Embryonic facial prominence (tissue), 1 donor: ENCODE results near the gene SAXO2.
"Not testable (repeated sequence)": the region's sequence is repeated elsewhere in the genome, so short reads cannot be mapped to it uniquely, and the experiment has no call there.

Source experiments
- DNase-seq: peaks from one replicate; pipeline ENCODE4 v3.0.0-alpha.2; 2016; ENCODE audit errors: extremely low spot score

Gene SAXO2

DNA sequence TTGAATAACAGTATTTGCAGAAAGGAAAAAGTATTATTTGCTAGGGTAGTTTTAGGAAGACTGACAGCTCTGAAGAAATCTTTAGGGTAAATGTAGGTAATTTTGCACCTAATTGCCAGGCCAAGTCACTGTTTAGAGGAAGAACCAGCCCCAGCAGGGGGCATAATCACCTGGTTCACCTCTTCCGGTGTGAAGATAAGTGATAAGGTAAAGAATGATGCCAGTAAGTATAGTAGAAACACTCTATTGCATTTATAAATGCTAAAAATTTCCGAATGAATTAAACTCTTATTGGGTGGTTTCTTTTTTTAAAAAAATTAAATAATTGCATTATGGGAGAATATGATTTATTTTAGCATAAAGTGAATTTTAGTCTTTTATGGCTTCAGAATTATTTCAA is 21.8 kb downstream of the SAXO2 start:
- not testable (repeated sequence) for DNase-seq

DNA sequence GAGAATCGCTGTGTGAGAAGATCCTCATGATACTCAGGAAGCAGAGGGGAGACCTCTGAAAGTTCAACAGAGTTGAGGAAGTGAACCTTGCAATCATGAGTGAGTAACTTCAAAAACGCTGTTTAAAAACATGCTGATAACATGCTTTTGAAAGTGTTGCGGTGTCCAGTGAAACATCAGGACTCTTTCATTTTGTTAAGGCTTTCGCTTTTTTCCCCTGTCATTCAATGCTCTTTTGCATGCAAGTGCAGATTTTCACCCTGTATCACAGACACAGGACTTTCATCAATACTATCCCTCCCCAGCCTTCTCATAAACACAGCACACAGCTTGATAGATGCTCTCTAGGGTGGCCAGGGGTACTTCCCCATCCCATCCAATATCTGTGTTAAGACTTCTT is 23.9 kb downstream of the SAXO2 start:
- DNase-seq, result not testable (repeated sequence)

DNA sequence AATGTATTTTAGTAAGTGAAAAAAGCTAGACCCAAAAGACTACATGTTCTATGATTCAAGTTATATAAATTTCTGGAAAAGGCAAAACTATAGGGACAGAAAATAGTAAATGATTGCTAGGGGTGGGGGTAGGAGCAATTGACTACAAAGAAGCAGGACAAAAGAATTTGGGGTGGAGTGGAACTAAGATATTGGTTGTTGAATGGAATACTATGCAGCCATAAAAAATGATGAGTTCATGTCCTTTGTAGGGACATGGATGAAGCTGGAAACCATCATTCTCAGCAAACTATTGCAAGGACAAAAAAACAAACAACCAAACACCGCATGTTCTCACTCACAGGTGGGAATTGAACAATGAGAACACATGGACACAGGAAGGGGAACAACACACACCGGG is 25.6 kb downstream of the SAXO2 start:
- not testable (repeated sequence) for DNase-seq

DNA sequence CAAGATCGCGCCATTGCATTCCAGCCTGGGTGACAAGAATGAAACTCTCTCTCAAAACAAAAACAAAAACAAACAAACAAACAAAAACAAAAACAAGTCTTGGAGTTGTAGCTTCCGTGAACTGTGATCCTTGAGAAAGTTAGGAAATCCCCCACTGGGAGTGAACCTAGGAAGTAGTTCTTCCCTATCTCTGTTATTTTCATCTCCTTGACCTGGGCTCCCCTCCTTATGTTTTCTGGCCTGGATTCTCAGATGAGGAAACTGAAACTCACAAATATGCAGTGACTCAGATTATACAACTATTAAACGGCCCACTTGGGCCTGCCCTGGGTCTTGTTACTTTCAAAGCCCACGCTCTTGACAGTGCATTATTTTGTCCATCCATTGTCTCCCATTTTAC is 29.7 kb downstream of the SAXO2 start:
- no peak for DNase-seq

DNA sequence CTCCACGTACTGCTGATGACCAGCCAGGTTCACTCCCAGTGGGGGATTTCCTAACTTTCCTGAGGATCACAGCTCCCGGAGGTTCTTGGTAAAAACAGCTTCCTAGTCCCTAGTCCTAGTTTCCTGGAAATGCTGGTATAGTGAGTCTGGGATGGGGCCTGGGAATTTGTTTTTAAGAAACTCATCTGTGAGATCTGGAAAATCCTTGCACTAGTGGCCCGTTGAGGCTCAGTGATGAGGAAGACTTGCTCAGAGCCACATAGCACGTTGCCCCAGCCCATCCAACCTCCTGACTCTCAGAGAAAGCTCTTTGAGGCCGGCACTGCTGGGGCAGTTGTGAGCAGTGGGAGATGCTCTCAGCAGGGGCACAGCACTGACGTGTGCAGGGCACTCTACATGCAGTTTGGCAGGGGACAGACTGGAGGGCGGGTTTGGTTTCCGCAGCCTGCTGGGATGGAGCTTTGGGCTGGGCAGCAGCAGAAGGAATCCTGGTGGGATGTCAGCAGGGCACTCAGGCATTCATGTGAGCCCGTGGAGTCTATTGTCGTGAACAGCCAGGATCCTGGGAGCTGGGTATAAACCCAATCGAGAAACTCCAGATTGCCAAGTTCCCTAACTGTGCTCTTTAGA is 31.6 kb downstream of the SAXO2 start:
- DNase-seq, result no peak

DNA sequence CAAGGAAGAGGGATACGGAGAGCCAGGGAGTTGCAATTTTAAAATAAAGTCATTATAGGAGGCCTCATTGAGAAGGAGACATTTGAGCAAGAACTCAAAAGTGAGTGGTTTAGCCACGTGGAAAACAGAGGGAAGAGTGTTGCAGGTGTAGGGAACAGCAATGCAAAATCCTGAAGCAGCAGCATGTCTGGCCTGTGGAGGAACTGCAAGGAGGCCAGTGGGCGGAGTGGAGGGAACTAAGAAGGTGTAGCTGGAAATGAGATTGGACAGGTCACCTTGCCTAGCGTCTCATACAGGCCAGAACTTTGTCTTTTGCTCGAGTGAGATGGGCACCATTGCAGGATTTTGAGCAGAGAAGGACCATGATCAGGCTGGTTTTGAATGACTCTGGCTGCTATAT is 34.9 kb downstream of the SAXO2 start:
- DNase-seq, result no peak

DNA sequence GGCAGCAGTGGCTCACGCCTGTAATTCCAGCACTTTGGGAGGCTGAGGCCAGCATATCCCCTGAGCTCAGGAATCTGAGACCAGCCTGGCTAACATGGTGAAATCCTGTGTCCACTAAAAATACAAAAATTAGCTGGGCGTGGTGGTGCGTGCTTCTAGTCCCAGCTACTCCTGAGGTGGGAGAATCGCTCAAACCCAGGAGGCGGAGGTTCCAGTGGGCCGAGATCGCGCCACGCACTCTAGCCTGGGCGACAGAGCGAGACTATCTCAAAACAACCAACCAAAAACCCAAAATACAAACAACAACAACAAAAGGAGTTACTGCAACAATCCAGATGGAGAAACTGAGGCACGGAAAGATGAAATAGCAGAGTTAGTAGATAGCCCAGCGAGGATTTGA is 35.4 kb downstream of the SAXO2 start:
- no peak for DNase-seq

DNA sequence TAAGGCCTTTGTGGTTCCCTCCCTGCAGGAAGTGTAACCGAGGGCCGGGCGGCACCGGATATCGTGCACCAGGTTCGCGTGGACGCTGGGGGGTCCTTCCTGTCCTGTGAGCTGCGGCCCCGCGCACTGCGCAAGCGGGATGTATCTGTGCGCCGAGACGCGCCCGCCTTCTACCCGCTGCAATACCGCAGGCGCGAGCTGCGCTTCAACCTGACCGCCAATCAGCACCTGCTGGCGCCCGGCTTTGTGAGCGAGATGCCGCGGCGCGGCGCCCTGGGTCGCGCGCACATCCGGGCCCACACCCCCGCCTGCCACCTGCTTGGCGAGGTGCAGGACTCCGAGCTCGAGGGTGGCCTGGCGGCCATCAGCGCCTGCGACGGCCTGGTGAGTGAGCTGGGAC is 35.9 kb downstream of the SAXO2 start:
- DNase-seq, result no peak

DNA sequence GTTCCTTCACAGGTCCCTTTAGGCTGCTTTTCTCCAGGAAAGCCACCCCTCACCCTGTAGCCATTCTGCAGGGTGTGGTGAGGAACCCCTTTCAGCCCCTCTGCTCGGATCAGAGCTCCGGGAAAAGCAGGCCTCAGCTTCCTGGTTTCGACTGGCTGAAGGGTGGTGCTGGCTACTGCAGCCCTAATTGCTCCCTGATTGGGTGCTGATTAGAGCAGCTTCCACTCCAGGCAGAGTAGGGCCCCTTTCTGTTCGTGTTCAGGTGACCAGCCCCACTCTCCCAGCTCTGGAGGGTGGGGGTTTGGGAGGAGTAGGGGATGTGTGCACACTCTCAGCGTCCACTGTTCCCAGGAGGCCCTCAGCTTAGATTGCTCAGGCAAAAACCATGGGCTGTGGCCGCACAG is 36.9 kb downstream of the SAXO2 start:
- DNase-seq, result not testable (repeated sequence)

DNA sequence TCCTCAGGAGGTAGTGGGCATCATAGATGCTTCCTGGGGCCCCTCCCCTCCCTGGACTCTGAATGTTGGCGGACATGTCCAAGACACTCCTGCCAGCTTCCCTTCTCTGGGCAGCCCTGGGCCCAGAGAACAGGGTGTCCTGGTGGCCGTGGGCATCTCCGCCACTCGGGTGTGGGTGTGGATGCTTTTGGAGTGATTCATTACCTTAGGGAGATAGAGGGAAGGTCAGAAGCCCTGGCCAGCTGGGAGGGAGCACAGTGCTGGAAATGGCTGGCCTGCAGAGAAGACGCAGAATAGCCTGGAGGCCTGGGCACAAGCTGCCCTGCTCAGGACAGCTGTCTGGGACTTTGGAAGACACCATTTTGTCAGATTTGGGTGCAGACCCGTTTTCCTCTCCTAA is 37.7 kb downstream of the SAXO2 start:
- not testable (repeated sequence) for DNase-seq

DNA sequence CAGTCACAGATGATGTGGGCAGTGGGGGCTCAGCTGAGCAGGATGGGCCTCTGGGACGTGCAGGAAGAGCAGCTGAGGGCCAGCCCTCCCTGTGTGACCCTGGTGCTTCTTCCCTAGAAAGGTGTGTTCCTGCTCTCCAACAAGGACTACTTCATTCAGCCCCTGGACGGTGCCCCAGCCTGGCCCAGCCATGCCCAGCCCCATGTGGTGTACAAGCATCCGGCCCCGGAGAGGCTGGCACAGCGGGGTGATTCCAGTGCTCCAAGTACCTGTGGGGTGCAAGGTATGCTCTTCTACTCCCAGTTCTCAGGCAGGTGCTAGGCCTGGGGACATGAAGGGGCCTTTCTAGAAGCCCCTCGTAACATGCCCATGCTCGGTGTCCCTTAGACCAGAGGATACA is 38.3 kb downstream of the SAXO2 start:
- no peak for DNase-seq

DNA sequence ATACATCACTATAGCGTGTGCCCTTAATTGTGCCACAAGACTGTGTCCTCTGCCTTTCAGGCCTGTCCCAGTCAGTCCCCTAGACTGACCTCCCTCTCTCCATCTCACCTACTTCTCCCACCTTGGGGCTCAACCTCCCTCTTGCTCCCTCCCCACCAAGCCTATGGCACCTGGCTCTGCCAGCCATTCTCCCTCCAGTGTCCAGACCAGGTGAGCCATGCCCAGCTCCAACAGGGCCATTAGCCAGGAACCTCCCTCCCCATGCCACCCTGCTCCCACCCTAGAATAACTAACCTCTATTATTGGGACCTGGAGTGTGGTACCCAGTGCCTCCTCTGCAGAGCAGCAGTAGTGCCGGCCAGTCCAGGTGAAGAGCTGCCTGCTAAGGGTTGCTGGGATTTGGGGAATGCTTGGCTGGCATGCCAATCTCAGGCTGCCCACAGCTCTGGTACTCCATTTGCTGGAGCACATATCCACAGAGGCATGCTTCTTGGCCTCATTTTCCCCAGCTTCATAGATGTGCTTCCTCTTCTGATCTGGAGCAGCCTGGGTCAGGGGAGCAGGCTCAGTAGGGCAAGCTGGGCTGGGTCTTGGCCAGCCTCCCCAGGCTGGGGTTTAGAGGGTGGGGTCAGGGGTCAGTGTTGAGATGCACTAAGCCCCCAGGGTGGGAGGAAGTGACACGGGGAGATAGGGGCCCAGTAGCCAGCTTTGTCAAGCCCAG is 38.8 kb downstream of the SAXO2 start:
- no peak for DNase-seq

DNA sequence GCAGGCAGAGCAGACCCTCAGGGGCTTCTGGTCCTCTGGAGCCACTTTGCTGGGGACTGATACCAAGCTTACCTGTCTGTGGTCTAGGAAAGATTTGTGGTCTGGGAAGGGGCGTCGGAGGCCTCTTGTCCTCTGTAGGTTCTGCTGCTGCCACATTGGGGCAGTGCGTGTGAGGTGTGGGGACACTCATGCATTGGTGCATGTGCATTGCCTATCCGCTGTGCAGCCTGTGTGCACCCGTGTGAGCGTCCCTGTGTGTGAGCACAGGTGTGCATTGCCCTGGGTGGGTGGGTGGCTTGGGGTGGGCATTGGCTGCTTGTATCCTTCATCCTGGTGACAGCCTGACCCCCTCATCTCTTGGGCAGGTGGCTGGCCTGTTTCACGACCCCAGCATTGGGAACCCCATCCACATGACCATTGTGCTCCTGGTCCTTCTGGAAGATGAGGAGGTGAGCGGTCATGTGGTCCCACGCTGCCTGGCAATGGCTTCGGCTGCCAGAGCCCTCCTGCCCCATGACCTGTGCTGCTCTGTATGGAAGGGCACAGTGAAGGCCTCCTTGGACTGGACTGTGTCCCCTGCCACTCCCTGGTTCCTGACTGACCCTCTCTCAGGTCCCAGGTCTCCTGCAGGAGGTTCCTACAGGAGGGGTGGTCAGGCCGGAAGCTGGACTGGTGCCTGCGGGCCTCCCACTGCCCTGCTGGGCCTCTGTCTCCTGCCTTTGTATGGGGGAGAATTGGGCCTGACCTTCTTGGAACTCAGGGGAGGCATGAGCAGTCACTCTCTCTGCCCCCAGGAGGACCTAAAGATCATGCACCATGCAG is 41.5 kb downstream of the SAXO2 start:
- DNase-seq, result no peak

DNA sequence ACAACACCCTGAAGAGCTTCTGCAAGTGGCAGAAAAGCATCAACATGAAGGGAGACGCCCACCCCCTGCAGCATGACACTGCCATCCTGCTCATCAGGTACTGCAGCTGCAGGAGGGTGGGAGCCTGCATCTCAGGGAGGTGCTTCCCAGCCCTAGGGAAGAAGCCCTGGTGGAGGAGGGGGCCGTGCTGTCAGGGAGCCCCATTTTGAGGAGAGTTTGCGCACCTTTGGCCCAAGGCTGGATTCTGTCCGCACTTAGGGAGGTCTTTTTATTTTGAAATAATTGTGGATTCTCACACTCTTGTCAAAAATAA is 42.1 kb downstream of the SAXO2 start:
- no peak for DNase-seq

DNA sequence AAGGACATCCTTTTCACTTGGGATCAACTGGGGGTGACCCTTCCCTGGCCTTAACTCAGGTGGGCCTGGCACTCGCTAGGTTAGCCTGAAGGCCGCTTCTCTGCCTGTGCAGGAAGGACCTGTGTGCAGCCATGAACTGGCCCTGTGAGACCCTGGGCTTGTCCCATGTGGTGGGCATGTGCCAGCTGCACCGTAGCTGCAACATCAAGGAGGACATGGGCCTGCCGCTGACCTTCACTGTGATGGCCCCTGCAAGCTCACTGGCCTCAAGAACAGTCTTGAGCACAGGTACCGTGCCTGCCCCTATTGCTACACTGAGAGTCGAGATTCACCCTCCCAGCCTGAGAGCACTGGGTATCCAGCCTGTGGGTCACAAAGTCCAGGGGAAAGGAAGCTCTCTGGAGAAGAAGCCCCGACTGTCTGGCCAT is 43.0 kb downstream of the SAXO2 start:
- no peak for DNase-seq

DNA sequence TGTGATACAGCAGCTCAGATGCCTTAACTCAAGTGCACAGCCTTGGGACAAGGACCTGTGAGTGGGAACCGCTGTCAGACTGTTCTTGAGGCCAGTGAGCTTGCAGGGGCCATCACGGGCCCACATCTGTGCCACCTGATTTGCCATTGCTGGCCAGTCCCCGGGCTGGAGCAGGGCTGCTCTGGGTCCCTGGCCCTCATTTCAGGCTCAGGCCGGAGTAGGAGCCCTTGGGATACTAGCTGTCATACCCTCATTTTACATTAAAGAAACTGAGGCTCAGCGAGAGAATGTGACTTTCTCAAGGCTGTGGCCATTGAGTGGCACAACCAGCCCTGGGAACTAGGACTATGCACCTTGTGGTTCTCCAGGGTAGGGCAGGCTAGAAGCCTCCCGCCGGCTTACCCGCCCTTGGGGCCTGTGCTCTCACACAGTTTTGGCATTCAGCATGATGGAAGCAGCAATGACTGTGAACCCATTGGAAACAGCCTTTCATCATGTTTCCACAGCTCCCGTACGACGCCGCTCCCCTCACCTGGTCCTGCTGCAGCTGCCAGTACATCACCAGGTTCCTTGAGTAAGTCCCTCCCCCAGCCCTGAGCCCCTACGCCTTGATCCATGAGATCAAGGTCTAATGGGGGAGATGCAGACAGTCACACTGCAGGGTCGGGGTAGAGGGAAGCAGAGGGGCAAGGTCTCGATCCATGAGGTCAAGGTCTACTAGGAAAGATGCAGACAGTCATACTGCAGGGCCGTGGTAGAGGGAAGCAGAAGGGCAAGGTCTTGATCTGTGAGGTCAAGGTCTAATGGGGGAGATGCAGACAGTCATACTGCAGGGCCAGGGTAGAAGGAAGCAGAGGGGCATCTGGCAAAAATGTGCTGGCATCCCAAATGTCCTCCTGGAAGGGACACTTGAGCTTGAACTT is 44.4 kb downstream of the SAXO2 start:
- no peak for DNase-seq

DNA sequence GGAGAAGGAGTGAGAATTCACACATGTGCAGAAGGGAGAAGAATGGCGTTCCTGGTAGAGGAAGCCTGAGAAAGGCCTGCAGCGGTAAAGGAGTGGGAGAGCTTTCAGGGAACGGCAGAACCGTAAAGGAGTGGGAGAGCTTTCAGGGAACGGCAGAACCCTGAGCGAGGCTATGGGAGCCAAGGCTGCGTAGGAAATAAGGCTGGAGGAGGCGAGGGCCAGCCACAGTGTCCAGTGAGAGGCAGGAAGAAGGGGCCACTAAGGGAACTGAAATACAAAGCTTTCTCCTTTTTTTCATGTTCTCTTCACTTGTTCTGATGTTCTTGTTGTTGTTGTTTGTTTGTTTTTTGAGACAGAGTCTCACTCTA is 45.1 kb downstream of the SAXO2 start:
- DNase-seq, result no peak

DNA sequence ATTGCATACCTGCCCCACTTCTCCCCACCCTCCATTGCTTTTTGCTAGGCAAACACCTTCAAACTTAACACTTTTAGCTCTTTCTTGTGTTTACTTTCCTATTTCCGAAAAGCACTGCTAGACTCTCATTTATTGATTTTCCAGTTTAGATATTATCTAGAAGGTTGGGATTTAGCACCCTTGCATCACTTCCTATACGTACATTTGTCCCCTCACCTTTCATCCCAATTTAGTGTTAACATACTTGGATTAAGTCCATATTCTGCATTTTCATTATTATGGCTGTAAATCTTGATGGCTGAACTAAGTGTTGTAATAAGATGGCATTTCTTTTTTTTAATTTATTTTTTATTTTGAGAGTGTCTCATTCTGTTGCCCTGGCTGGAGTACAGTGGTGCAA is 47.2 kb downstream of the SAXO2 start:
- DNase-seq, result no peak

DNA sequence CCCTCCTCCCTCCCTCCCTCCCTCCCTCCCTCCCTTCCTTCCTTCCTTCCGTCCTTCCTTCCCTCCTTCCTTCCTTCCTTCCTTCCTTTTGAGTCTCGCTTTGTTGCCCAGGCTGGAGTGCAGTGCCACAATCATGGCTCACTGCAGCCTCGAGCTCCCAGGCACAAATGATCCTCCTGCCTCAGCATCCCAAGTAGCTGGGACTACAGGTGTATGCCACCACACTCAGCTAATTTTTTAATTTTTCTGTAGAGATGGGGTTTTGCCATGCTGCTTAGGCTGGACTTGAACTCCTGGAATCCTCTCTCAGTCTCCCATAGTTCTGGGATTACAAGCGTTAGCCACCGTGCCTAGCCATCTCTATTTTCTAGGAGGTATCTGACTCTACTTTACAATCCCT is 48.7 kb downstream of the SAXO2 start:
- DNase-seq, result not testable (repeated sequence)

DNA sequence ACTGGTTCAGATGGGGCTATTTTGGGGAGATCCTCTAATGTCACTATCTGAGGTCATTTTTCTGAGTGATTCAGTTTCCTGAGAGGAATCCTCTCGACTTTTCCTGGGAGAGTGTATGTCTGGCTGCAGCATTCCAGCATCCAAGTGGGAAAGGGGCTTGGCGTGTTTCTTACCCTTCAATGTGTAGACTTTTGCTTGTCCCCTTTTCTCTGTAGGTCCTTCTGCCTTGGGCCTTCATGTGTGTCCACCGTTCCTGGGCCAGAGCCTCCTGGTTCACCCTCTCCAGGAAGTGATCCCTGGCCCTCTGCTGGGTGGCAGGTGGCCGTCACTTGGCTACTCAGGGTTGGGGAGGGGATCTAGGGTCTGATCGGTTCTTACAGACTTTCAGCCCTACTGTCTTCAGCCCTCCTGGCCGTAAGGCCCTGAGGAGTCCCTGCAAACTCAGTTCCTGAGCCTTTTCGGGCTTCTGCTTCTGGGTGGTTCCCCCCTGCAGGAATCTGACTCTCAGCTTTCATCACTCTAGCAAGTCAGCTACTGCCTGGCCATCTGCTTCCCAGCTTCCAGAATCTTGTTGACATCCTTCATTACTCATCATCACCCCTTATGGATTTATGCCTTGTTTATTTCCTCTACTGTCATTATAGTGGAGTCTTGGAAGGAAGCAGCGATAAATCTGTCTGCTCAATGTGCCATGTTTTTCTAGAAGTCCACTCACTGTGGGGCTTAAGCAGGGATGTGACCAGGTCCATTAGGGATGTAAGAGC is 50.1 kb downstream of the SAXO2 start:
- no peak for DNase-seq

DNA sequence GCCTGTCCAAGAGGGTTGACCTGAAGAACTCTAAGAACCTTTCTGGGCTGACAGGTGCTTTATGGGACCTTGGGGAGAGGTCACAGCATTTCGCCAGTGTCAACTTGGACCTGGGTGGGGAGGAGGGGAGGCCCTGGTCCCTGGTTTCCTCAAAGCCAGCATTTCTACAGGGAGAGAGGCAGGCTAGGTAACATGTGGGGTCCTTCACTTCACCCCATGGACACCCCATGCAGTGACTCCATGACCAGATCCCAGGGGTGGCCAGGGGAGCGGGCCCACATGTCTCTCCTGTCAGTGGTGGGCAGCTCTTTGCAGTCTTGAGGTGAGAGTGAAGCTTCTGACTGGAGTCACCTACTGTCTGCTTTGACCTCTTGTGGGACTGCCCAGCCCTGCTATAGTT is 50.8 kb downstream of the SAXO2 start:
- no peak for DNase-seq
